Psoas muscle (tissue), 8 donors: Measurements from ENCODE around the gene IRX1. TPM values are rescaled to one million over a fixed set of nuclear protein-coding genes. Genes with fewer than 3 reads are reported as not detected.
A peak's percentile ranks its signal among the peaks of the same experiment; 100 is the strongest.

Experiments used
- ATAC-seq, 4 donors: fragments of 200-7000 bp; cut with Tn5 transposase; one replicate each; pipeline ENCODE4 v1.9.1; 2020; ENCODE audit warnings: moderate library complexity in 3 of 4, mild to moderate bottlenecking in 2 of 4
- DNase-seq, 2 donors: peaks; one replicate each; pipeline ENCODE4 v3.0.0-alpha.2; 2020
- H3K27ac ChIP-seq: fragments of 200-600 bp; one replicate; pipeline ENCODE4 v1.8.0; 2022
- H3K27me3 ChIP-seq, 3 donors: fragments of 200-600 bp in 1 of 3; one replicate each; pipeline versions ENCODE4 v1.6.1 to v1.8.0; 2013 to 2022; ENCODE audit warnings: low read length in 2 of 3, mild to moderate bottlenecking in 2 of 3, moderate library complexity in 1 of 3; ENCODE audit not compliant: insufficient read depth in 3 of 3
- H3K36me3 ChIP-seq, 2 donors: fragments of 200-600 bp in 1 of 2; one replicate each; pipeline versions ENCODE4 v1.6.1 to v1.8.0; 2013 to 2022; ENCODE audit warnings: low read depth in 1 of 2, mild to moderate bottlenecking in 1 of 2, moderate library complexity in 1 of 2; ENCODE audit not compliant: insufficient read depth in 1 of 2
- H3K4me1 ChIP-seq: fragments of 200-600 bp; one replicate; pipeline ENCODE4 v1.8.0; 2022
- H3K4me3 ChIP-seq: fragments of 200-600 bp; one replicate; pipeline ENCODE4 v1.8.0; 2022; ENCODE audit warnings: mild to moderate bottlenecking
- H3K9me3 ChIP-seq: fragments of 200-600 bp; one replicate; pipeline ENCODE4 v1.8.0; 2022
- WGBS, 3 donors: extraction: QIAGEN DNeasy Blood & Tissue Kit; methylation state at CpG; one replicate each; pipeline versions ENCODE4 v1.1.6 to v1.1.7; 2013; 5-methylcytosine and 5-hydroxymethylcytosine counted together
- intact Hi-C, 2 donors: fragments of 100-400 bp; cut with DNase I; formaldehyde crosslinking; loops; one replicate each; pipeline versions ENCODE4 v1.11.0 to v1.14.2; 2022
- polyA plus RNA-seq, 3 donors: library from polyadenylated mRNA; stranded (reverse); fragments of 200-250 nt; gene quantifications; one replicate each; pipeline ENCODE4 v1.2.3, GENCODE V29; 2013
- total RNA-seq, 4 donors: library from RNA; stranded (reverse); fragmentation: NEBNext Ultra II Directional in 2 of 4; extraction: Animal tissue kit (Norgen Biotek cat#: 25700) in 2 of 4; gene quantifications; one replicate each; pipeline versions ENCODE4 v1.2.1 to v1.2.4, GENCODE V29; 2021 to 2023
- TF ChIP-seq, protein P1 (sequence below): fragments of 200-600 bp; IDR thresholded peaks from one replicate; pipeline ENCODE4 v1.8.0; 2022; ENCODE audit warnings: antibody characterized with exemption
- donor health status: healthy with polysubstance abuse.
- donor health status: DM: no; HTN: no; CAD: no; lungs with moderate emphysema.
- donor health status: Bipolar disorder and iron deficiency.
- donor health status: healthy.
- donor health status: DM: yes; HTN: yes; CAD: no.
- donor health status: DM: no; HTN: no; CAD: no.
- donor health status: DM: no; HTN: no; CAD: no.
- donor health status: DM: yes; HTN: yes; CAD: no.

The IRX1 gene
- total and polyA plus RNA-seq, 7 donors = not detected

DNA sequence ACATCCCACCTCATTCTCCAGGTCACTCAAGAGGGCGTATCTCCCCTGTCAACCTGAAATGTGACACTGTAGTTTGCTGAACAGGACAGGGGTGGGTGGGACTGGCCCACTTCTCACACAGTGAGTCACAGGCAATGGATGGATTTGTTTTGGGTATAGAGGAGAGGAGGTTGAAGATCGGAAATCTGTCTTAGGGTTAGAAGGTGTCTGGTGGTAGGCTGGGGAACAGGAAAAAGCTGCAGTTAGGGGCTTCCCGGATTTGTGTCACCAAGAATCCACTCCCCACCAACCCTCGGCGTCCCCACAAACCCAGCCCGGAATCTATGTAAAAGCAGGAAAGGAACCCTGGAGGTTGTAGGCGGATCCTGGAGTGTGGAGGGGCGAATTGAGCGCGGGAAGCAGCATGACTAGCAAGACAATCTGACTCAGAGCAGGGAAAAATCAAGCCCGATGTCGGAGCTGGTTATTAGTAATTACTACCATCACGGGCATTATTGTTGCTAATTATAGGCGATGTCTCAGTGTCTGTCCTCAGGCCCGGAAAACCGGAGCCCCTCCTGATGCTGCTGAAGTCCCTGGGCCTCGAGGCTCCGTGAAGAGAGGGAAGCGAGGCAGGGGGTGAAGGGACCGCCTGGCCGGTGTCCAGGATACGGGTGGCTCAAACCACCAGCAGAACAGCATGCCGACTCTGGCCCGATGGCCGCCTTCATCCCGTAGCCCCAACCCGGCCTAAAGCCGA is 1.7 kb upstream of the IRX1 start:
- intact Hi-C loops = no loop called here
- H3K27me3 ChIP-seq = peaks cover 7 to 97% (median 49%) of the 10 kb centered on the region in 3 donors
- WGBS, 3 donors = 8 to 12% (median 11%) methylated on average over 28 of the region's 28 CpGs
- no peak for ATAC-seq
- TF ChIP-seq, protein P1, sequence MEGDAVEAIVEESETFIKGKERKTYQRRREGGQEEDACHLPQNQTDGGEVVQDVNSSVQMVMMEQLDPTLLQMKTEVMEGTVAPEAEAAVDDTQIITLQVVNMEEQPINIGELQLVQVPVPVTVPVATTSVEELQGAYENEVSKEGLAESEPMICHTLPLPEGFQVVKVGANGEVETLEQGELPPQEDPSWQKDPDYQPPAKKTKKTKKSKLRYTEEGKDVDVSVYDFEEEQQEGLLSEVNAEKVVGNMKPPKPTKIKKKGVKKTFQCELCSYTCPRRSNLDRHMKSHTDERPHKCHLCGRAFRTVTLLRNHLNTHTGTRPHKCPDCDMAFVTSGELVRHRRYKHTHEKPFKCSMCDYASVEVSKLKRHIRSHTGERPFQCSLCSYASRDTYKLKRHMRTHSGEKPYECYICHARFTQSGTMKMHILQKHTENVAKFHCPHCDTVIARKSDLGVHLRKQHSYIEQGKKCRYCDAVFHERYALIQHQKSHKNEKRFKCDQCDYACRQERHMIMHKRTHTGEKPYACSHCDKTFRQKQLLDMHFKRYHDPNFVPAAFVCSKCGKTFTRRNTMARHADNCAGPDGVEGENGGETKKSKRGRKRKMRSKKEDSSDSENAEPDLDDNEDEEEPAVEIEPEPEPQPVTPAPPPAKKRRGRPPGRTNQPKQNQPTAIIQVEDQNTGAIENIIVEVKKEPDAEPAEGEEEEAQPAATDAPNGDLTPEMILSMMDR = no peak
- DNase-seq = no peak
- peak overlapping the region; percentile 38 for H3K4me3 ChIP-seq
- no peaks in the 10 kb centered on the region for H3K9me3 ChIP-seq
- no peaks in the 10 kb centered on the region for H3K4me1 ChIP-seq
- H3K36me3 ChIP-seq = no peaks in the 10 kb centered on the region
- no peak overlapping the region for H3K27ac ChIP-seq

DNA sequence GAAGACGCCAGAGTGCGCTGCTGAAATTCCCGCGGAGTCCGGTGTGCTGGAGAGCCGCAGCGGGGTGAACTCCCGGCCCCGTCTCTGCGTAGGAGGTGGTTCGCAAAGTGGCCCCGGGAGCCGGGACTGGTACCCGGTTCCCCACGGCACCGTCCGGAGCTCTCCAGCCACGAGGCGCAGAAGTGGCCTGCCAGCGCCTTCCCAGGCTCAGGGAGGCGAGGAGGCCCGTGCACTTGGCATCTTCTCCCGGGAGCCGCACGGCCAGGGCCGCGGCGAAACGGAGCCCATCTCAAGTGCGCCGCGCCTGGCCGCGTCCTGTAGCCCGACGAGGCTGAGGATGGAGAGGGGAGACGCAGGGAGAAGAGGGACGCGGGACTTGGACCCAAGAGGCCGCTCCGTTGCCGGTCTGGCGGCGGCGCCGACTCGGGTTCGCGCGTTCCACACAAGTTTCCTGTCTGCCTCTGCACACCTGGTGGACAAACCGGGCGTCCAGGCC is 1.1 kb upstream of the IRX1 start:
- no peaks in the 10 kb centered on the region for H3K9me3 ChIP-seq
- 1% methylated on average over 28 to 52 of the region's 52 CpGs for WGBS, 3 donors
- intact Hi-C loops = no loop called here
- no peak for ATAC-seq
- no peak overlapping the region for H3K27ac ChIP-seq
- H3K36me3 ChIP-seq = no peaks in the 10 kb centered on the region
- peaks cover 7 to 97% (median 54%) of the 10 kb centered on the region in 3 donors for H3K27me3 ChIP-seq
- TF ChIP-seq, protein P1 = no peak
- no peak for DNase-seq
- H3K4me3 ChIP-seq = peak overlapping the region; percentile 38
- no peaks in the 10 kb centered on the region for H3K4me1 ChIP-seq

DNA sequence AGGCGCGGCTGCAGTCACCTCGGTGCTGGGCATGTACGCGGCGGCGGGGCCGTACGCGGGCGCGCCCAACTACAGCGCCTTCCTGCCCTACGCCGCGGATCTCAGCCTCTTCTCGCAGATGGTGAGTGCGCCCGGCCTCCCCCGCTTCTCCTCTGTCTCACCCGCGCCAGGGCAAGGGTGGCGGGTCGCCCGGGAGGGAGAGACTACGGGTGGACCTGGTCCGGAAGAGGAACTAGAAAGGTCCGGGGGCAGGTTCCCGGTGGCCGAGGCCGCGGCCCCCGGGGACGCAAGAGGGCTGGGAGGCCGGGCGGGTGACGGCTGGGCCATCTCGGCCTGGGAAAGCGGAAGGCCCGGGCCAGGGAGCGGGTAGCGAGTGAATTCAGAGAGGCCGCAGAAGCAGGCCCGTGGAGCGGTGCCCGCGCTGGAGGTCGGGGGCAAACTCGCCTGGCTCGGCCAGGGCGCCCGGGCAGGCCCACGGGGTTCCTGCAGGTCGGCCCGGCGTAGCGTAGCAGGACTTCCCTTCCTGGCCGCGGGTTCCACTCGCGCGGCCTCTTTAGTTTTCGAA is 711 bp downstream of the IRX1 start:
- no peak for ATAC-seq
- Histone ChIP-seq H3K27me3 (peaks cover 7 to 97% (median 56%) of the 10 kb centered on the region in 3 donors), H3K9me3 (no peaks in the 10 kb centered on the region), H3K27ac (no peak overlapping the region), H3K4me3 (no peak overlapping the region), H3K4me1 (no peaks in the 10 kb centered on the region), H3K36me3 (no peaks in the 10 kb centered on the region)
- 8% methylated on average over 38 to 63 of the region's 63 CpGs for WGBS, 3 donors
- no peak for DNase-seq
- intact Hi-C loops = no loop called here
- TF ChIP-seq, protein P1 = no peak

DNA sequence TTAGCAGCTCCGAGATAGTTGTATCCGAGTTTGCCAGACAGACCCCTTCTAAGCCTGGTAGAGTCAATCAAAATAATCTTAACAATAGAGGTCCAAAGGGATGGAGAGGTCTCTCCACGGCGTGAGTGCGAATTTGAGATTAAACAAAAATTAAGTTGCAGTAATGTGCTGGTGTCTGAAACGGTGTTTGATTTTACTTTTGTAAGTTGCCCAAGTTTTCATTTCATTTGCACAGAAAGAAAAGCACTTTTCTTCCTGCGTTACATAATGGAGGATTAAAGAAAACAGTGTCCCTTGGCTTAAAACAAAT is 1.2 kb downstream of the IRX1 start:
- no peaks in the 10 kb centered on the region for H3K4me1 ChIP-seq
- intact Hi-C loops = loop anchor here in 1 of 2 donors (1.0 kb wide), 1 partner anchor 18 kb away; no protein-coding TSS in a partner anchor
- DNase-seq = no peak
- no peak overlapping the region for H3K4me3 ChIP-seq
- 28 to 34% (median 32%) methylated on average over 7 of the region's 7 CpGs for WGBS, 3 donors
- ATAC-seq = no peak
- H3K36me3 ChIP-seq = no peaks in the 10 kb centered on the region
- no peak overlapping the region for H3K27ac ChIP-seq
- peaks cover 7 to 97% (median 56%) of the 10 kb centered on the region in 3 donors for H3K27me3 ChIP-seq
- no peaks in the 10 kb centered on the region for H3K9me3 ChIP-seq
- TF ChIP-seq, protein P1 = no peak
